Measurements from ENCODE around the gene ETNK1.
A peak's percentile ranks its signal among the peaks of the same experiment; 100 is the strongest.
"Not testable (repeated sequence)": the region's sequence is repeated elsewhere in the genome, so short reads cannot be mapped to it uniquely, and the experiment has no call there.

The ETNK1 gene

GRCh38 chr12:22624870-22625761 is at the start of gene ETNK1:
TSS of gene ETNK1 (plus strand) at chr12:22625171. CDS start at chr12:22625431, 260 bp downstream.
- peak; percentile 98 for DNase-seq (ENCODE audit: low read depth, low spot score)

DNA sequence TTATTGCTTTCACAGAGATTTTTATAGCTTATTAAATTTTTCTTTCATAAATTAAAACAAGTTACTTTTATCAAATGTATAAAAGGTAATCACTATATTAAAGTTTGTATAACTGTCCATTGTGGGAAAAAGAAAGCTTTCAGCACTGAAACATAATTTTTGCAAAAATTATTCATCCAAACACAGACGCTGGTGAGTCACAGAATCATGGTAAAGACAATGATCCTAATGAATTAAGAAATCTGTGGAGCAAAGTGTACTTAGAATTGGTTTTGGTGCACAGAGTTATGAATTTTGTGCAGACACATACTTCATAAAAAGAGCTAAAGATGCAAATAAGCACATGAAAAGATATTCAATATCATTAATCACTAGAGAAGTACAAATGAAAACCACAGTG is 48.9 kb upstream of the ETNK1 start:
- DNase-seq (ENCODE audit: low read depth, low spot score): no peak

GRCh38 chr12:22576473-22576872 is 48.5 kb upstream of the ETNK1 start:
- no peak for DNase-seq (ENCODE audit: low read depth, low spot score)

DNA sequence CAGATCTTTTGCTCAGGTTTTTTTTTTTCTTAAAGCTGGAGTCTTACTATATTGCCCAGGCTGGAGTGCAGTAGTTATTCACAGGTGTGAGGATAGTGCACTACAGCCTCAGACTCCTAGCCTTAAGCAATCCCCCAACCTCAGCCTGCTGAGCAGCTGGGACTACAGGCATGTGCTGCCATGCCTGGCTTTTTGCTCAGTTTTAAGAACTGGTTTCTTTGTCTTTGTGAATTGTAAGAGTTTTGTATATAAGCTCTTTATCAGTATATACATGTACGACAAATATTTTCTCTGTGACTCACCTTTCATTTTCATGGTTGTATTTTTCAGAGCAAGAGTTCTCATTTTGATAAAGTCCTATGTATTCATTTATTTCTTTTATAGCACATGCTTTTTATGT is 47.3 kb upstream of the ETNK1 start:
- DNase-seq (ENCODE audit: low read depth, low spot score): no peak

DNA sequence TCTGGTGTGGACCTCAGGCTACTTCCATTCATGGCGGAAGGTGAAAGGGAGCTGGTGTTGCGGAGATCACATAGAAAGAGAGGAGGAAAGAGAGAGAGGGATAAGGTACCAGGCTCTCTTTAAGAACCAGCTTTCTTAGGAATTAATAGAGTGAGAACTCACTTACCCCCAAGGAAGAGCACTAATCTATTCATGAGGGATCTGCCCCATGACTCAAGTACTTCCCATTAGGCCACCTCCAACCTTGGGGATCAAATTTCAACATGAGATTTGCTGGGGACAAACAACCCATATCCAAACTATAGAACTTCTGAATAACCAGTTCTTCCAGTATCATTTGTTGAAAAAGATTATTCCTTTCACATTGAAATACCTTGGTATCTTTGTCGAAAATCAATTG is 46.6 kb upstream of the ETNK1 start:
- DNase-seq (ENCODE audit: low read depth, low spot score): no peak

GRCh38 chr12:22588817-22589216 is 36.2 kb upstream of the ETNK1 start:
- no peak for DNase-seq (ENCODE audit: low read depth, low spot score)

- DNase-seq (ENCODE audit: low read depth, low spot score): no peak
Measured at GRCh38 chr12:22593864-22594263, 31.1 kb upstream of the ETNK1 start.

DNA sequence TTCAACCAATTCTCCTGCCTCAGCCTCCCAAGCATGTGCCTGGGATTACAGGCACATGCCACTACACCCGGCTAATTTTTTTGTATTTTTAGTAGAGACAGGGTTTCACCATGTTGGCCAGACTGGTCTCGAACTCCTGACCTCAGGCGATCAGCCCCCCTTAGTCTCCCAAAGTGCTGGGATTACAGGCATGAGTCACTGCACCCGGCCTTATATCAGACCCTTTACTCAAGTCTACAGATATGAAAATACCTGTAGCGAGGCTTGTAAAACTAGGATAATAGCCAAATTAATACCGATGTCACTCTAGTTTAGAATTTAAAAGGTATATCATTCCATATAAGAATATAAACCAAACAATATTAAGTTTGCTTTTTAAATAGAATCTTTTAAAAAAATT is 27.4 kb upstream of the ETNK1 start:
- not testable (repeated sequence) for DNase-seq (ENCODE audit: low read depth, low spot score)

DNA sequence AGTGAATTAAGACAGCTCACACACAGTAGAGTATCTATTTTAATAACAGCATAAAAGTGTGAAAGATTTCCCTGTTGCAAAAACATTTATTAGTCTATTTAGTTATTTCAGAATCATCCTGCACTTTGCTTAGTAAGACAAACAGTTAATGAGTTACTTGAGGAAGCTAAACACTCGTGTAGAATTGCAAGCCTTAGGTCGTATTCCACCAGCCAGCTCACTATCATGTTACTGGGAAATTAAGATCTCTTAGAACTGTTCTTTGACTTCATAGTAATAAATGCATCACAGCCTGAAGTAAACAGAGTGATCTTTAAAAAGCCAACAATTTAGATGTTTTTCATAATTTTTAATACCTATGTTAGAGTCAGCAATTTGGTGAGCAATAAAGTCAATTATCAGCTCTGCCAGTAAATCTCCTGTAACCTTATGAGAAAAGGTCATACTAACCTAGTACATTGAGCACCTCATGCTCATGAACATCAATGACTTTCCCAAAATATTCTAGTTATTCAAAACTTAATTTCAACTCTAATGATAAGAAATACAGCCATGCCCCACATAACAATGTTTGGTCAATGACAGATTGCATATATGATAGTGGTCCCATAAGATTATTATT is 26.7 kb upstream of the ETNK1 start:
- no peak for DNase-seq (ENCODE audit: low read depth, low spot score)

GRCh38 chr12:22598763-22599161 is 26.2 kb upstream of the ETNK1 start:
- no peak for DNase-seq (ENCODE audit: low read depth, low spot score)

DNA sequence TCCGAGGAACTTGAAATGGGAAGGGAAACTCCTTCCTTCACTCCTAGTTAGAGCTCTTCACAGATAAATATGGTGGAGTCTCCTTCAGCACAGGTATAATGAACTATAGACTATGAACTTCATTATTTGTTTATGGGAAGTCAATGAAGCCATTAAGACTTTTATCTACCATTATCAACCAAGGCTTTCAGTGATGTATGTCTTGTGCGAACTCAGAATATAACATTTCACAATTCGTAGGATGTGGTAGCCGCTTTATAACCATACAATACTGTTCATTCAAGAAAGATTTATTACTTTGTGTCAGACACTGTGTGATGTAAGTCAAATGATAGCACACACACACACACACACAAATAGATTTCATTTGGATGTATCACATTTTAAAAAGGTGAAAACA is 24.8 kb upstream of the ETNK1 start:
- DNase-seq (ENCODE audit: low read depth, low spot score): no peak

DNA sequence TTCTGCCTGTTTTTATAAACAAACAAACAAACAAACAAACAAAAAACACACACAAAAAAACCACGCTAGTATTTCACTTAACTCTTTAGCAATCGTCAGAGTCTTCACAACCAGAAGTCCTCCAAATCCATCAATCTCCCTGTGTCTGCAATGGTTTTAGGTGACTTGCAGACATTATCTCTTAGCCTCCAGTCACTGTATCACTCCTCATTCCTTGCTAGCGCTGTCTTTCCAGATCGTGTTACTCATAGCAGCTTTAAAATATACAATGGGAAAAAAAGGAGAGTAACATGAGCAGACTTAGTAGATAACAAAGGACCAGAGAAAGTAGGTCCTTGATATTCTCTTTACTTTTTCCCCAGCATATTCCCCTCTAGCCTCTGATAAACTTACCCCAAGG is 15.5 kb upstream of the ETNK1 start:
- DNase-seq (ENCODE audit: low read depth, low spot score): no peak

- DNase-seq (ENCODE audit: low read depth, low spot score): no peak
Measured at GRCh38 chr12:22610131-22610530, 14.8 kb upstream of the ETNK1 start.

DNA sequence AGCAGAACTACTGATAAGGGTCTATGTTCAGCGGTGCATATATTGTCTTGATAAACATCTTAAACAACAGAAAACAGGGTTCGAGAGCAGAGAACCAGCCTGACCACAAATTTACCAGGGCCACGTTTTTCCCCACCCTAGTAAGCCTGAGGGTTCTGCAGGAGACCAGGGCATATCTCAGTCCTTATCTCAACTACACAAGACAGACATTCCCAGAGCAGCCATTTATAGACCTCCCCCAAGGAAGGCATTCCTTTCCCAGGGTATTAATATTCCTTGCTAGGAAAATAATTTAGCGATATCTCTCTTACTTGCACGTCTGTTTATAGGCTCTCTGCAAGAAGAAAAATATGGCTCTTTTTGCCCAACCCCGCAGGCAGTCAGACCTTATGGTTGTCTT is 12.1 kb upstream of the ETNK1 start:
- DNase-seq (ENCODE audit: low read depth, low spot score): not testable (repeated sequence)

GRCh38 chr12:22615963-22616501 is 8.9 kb upstream of the ETNK1 start:
- no peak for DNase-seq (ENCODE audit: low read depth, low spot score)

DNA sequence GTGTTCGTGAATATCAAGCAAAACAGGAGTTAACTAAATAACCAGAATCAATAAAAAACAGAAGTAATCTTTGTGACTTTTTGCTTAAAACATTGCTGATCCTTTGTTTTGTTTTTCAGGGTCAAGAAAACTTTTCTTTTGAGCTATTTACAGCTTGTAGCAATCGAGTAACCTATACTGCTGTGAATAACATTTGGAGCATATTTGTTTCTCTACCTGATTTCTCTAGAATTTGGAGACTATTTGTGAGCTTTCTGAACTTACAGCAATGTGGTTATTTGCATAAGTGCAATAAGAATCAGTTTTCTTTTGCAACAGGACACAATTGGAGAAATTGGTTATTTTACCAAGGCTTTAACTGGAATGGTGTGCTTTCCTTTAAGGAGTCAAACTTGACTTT is 7.3 kb upstream of the ETNK1 start:
- no peak for DNase-seq (ENCODE audit: low read depth, low spot score)

- no peak for DNase-seq (ENCODE audit: low read depth, low spot score)
Measured at GRCh38 chr12:22624548-22624869, 462 bp upstream of the ETNK1 start.

GRCh38 chr12:22625762-22626294 is 857 bp downstream of the ETNK1 start:
- DNase-seq (ENCODE audit: low read depth, low spot score): no peak

DNA sequence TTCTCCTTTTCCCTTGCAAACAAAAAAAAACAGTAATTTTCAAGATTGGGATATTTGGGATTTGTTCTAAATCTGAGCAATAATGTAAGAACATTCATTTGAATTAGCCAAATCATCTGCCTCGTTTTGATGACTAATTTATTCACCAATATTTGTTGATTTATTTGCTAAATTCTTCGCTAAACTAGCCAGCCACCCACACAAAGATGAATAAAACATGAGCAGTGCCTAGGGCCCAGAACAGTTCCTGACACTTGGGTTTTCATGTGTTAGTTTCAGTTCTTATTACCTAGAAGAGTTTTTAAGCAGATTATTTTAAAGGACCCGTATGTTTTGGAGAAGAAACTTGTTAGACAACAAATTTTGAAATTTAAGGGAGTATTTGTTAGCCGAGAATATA is 1.4 kb downstream of the ETNK1 start:
- no peak for DNase-seq (ENCODE audit: low read depth, low spot score)

- DNase-seq (ENCODE audit: low read depth, low spot score): no peak
Measured at GRCh38 chr12:22627371-22627770, 2.4 kb downstream of the ETNK1 start.

GRCh38 chr12:22628228-22628627 is 3.3 kb downstream of the ETNK1 start:
- DNase-seq (ENCODE audit: low read depth, low spot score): no peak

- DNase-seq (ENCODE audit: low read depth, low spot score): no peak
Measured at GRCh38 chr12:22631863-22632463, 7.0 kb downstream of the ETNK1 start.

Data from ELF-1 (cell line).